HG02610 (cell line): ENCODE data around the gene MTUS2.
A peak's percentile ranks its signal among the peaks of the same experiment; 100 is the strongest.
"Not testable (repeated sequence)": the region's sequence is repeated elsewhere in the genome, so short reads cannot be mapped to it uniquely, and the experiment has no call there.

Experiments used
- ATAC-seq: cut with Tn5 transposase; IDR thresholded peaks from one replicate; pipeline ENCODE4 v1.9.1; 2021; ENCODE audit warnings: mild to moderate bottlenecking, moderate library complexity; ENCODE audit not compliant: unreplicated experiment

MTUS2 gene

GRCh38 chr13:29204651-29205050 is 384.5 kb downstream of the MTUS2 start:
- ATAC-seq = no peak

- no peak for ATAC-seq
These were observed 390.5 kb downstream of the MTUS2 start for GRCh38 chr13:29210676-29211075.

GRCh38 chr13:29211162-29211561 is 391.0 kb downstream of the MTUS2 start:
- ATAC-seq = not testable (repeated sequence)

GRCh38 chr13:29222458-29222857 is 402.3 kb downstream of the MTUS2 start:
- ATAC-seq = no peak

DNA sequence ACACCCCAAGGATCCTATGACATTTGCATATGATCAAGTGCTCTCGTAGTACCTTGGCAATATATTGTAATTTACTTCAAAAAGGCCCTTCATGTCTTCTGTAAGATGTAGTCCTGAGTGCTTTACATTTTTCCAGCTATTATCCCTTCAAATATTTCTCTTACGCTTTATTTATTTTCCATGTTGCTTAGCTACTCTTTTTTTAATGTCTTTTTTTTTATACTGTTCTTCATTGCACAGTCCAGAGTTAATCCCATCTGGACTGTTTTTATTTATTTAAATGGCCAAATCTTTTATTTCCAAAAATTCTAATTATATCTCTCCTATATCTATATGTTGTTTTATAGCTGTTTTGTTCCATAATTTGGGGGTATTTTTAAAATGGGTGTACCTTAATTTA is 404.1 kb downstream of the MTUS2 start:
- ATAC-seq = no peak

GRCh38 chr13:29227576-29227975 is 407.4 kb downstream of the MTUS2 start:
- ATAC-seq = no peak

- ATAC-seq = no peak
These were observed 410.2 kb downstream of the MTUS2 start for GRCh38 chr13:29230299-29230845.

- ATAC-seq = no peak
These were observed 419.8 kb downstream of the MTUS2 start for GRCh38 chr13:29239653-29240525.

GRCh38 chr13:29254626-29255370 is 434.7 kb downstream of the MTUS2 start:
- peak; percentile 79 for ATAC-seq

DNA sequence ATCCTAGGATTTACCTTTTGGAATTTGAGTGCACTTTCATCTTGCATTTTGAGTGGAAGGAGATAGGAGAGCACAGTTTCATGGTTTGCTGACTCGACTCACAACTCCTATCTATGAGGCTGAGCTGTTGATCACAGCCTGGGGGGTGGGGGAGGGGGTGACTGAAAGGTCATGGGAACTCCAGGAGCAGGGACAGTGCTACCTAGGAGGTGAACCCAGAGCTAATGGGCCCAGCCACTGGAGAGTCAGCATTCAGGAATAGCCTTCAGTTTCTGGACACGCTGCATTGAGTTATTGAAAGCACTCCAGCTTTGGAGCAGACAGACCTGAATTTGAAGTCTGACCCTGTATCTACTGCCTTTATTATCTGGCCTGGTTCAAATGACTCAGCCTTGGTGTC is 435.4 kb downstream of the MTUS2 start:
- no peak for ATAC-seq

DNA sequence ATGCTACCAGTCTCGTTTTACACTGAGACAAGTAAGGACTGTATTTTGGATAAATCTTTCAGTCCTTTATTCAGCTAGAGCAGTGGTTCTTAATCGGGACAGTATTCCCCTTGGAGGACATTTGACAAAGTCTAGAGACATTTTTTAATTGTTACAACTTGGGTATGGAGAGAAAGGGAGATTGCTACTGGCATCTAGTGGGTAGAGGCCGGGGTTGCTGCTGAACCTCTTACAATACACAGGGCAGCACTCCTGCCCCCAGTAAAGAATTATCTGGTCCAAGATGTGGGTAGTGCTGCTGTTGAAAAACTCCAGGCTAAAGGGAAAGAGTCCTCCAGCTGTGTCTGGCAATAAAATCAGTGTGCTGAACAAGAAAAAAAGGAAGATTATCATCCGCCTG is 440.5 kb downstream of the MTUS2 start:
- ATAC-seq = no peak

GRCh38 chr13:29266261-29266660 is 446.1 kb downstream of the MTUS2 start:
- no peak for ATAC-seq

- no peak for ATAC-seq
These were observed 446.9 kb downstream of the MTUS2 start for GRCh38 chr13:29266756-29267733.

DNA sequence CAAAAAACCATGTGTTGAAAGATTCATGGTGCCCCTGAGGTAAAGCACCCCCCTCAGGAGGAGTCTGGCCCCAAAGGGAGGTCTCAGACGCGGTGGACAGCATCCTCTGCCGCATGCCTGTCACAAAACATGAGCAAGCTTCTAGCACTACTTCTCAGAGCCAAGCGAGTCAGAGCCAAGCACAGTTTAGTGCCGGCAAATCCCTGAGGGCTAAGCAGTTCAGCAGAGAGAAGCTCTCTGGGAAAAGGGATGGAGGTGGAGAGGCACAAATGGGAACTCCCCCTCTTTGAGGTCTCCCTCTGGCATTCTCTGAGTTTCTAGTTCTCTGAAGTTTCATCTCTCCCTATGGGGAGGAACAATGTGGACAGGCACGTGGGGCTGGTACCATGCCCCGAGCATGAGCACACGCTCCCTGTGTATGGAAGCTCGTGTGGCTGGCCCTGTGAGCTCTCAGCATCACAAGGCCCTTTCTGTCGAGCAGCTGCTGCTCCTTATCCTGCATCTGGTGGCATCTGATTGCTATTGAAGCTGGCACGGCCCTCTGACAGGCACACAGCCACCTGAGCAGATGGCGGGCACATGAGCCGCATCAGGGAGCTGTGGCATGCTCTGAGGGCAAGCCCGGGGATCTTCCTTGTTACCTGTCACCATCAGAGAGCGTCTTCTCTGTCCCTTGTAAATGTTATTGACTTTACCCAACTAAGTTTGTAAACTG is 450.3 kb downstream of the MTUS2 start:
- no peak for ATAC-seq

DNA sequence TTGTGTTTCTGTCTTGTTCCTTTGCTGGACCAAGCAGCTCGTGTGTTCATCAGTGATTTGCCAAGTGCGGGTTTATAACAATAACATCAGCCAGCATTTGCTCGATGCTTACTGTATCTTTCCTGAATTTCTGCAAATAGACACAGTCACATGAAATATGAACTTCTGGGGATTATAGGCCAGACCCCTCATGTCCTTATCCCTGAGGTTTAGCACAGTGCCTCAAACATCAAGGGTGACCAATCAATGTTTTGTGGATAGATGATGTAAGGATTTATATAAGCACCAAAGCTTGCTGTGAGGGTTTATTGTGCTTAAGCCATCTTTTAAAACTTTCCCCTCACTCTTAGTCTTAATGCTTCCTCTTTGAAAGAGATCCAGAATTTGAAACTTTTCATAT is 451.5 kb downstream of the MTUS2 start:
- ATAC-seq = no peak

- ATAC-seq = no peak
These were observed 459.5 kb downstream of the MTUS2 start for GRCh38 chr13:29279356-29280254.

DNA sequence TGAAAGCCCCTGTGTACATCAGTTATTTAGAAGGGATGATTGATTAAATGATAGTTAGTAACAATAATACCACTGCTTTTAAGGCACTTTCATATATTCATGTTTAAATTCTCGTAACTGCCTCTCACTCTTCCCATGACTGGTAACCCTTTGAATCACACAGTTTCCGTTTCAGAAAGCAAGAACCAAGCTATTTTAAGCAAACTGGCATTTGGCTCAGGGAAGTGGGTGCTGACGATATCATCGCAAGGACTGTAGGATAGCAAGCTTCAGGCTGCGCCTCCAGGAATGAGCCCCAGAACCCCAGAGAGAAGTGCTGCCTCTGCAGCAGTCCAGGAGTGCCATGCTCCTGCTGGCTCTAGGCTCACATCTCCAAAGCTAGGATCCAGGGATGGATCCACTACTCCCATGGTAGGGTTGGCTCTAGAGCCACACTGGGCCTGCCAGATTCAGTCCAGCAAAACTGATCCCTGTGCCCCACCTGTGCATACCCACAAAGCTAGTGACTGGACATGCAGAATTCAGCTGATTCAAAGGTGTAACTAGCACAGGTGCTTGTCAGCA is 461.9 kb downstream of the MTUS2 start:
- ATAC-seq = no peak

- ATAC-seq = no peak
These were observed 464.6 kb downstream of the MTUS2 start for GRCh38 chr13:29284726-29285125.

- no peak for ATAC-seq
These were observed 467.1 kb downstream of the MTUS2 start for GRCh38 chr13:29287237-29287636.
